HUDEP-2 (cell line): Measurements from ENCODE around the gene ZNF669.
"Not testable (repeated sequence)": the region's sequence is repeated elsewhere in the genome, so short reads cannot be mapped to it uniquely, and the experiment has no call there.

Source experiments
- DNase-seq, 76 experiments: peaks; one replicate each; lab custom pipeline; 2025; ENCODE audit not compliant: unreplicated experiment in 76 of 76; lab: John Stamatoyannopoulos, UW

ZNF669 gene

DNA sequence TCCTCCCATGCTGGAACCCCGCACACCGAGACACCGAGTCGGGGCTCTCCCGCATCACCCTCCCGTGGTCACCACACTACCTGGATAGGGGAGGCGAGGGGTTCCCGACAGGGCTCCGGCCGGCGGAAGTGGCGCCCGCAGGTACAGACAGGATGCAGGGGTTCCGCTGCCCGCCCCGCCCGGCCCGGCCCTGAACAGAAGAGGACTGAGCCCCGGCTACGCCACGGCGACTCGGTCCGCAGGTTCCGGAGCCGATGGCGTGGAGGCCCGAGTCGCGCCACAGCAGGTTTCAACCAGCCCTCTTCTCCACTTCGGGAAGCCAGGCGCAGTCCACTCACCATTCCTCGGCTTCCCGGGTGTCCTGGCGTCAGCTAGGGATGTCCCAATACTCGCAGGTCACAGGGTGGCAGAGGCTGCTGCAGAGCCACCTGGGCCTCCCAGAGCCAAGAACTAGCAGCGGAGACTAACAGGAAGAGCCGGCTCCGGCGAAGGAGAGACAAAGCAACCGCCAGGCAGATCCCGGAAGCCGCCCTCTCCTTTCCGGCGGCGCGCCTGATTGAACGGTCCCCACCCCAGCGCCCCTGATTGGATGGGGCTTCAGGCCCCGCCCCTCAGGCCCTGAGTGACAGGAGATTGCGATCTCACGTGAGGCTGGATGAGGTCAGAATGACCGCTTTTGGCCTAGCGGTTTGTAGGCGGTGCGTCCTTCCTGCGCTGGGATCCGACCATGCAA, at the start of gene ZNF669:
ZNF669 (minus strand) TSS at position 498 of the 733 bp plus-strand sequence; CDS start at position 341, 157 bp downstream.
- peak in 69 of 76 experiments; percentile 17 to 92 (median 82) for DNase-seq

DNA sequence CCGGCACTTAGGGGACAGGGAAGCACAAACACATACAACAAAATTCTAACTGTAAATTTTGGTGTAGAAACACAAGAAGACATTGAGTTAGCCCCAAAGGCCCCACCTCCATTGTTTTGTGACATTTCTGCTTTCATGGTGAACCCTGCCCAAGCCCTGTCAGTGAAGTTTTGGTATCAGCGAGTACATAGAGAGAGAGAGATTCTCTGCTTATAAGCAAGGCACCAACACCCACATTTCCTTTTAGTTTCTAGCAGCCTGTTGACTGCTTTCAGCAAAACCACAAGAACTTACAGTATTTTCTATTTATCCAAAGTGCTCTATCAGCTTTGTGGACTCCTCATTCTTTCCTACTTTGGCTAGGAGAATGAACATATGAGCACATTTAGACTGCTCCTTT, 43.6 kb upstream of the ZNF669 start:
- DNase-seq: no peak

DNA sequence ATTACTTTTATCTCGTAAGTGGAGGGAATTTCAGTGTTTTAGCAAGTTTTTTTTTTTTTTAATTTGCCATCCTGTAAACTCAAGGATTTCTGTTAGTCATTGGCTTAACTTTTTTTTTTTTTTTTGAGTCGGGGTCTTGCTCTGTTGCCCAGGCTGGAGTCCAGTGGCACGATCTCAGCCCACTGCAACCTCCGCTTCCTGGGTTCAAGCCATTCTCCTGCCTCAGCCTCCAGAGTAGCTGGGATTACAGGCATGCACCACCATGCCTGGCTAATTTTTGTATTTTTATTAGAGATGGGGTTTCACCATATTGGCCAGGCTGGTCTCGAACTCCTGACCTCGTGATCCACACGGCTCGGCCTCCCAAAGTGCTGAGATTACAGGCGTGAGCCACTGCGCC, 43.0 kb upstream of the ZNF669 start:
- not testable (repeated sequence) for DNase-seq

DNA sequence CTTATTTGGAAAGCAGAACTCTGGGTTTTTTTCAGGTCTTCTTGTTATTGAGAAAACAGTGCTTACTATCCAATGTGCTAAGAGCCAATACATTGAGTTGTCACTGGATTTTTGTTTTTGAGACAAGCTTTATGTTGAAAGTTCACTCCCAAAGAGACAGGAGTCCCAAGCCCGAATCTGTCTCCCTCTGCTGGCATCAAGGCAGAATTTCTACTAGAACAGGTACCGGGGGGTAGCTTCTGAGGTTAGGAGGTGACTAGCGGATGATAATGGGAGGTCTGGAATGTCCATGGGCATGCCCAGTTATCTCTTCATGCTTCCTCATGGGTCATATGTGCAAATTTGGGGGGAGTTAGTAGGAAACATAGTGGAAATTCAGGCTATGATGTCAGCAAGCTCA, 42.5 kb upstream of the ZNF669 start:
- no peak for DNase-seq

DNA sequence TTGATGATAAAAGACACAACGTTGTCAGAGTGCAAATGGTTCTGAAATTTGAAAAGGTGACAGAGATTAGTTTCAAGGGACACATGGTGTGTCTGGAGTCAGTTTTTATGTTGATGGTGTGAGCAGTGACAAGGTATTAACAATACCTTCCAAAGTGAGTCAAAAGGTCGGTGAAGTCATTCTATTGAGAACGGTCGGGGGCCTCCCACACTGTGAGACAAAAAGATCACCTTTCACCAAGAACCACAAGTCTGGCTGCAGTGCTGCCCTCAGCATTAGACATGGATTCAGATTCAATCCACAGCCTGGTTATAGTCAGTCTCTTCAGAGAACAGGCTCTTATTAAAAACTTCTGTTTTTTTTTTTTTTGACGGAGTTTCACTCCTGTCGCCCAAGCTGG, 41.1 kb upstream of the ZNF669 start:
- DNase-seq: no peak

DNA sequence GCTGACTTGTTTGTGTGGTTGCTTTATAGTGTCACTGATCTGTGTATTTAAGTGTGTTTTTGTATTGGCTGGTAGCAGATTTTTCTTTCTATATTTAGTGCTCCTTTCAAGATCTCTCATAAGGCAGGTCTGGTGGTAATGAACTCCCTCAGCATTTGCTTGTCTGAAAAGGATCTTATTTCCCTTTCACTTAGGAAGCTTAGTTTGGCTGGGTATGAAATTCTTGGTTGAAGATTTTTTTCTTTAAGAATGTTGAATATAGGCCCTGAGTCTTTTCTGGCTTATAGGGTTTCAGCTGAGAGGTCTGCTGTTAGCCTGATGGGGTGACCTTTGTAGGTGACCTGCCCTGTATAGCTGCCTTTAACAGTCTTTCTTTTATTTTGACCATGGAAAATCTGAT, 35.4 kb upstream of the ZNF669 start:
- DNase-seq: not testable (repeated sequence)

DNA sequence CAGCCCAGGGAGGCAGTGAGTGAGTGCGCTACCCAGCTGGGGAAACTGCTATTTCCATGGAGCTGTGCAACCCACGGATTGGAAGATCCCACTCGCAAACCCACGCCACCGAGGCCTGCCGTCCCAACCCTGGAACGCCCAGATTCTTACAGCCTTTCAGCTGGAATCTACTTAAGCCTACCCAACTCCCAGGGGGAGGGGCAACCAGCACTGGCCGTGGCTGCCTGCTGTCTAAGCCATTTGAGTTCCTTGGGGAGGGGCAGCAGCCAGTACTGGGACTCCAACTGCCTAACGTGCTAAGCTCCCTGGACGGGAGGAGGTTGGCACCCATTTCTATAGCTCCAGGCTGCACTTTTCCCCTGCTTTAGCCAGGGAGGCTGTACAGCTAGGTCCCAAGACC, 27.1 kb upstream of the ZNF669 start:
- no peak for DNase-seq

DNA sequence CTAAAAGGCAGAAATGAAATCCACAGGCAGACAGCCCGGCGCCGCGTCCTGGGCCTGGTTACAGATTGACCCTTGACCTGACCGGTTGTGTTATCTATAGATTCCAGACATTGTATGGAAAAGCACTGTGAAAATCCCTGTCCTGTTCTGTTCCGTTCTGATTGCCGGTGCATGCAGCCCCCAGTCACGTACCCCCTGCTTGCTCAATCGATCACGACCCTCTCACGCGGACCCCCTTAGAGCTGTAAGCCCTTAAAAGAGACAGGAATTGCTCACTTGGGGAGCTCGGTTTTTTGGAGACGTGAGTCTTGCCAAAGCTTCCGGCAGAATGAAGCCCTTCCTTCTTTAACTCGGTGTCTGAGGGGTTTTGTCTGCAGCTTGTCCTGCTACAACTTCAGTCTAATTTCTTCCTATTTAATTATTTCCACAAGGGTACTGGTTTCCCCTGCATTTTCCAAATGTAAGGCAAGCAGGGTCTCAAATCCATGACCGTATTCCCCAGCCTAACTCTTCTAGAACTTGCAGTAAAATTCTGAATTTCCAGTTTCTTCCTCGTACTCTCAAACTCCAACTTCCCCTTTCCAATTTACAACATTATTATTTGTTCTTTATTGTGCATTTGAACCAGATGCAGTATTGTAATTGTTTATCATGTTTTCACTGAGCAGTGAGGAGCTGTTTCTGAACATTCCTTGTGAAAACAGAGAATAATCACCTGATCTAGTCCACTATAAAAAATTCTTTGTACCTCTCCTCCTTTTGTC, 23.5 kb upstream of the ZNF669 start:
- DNase-seq: not testable (repeated sequence)

DNA sequence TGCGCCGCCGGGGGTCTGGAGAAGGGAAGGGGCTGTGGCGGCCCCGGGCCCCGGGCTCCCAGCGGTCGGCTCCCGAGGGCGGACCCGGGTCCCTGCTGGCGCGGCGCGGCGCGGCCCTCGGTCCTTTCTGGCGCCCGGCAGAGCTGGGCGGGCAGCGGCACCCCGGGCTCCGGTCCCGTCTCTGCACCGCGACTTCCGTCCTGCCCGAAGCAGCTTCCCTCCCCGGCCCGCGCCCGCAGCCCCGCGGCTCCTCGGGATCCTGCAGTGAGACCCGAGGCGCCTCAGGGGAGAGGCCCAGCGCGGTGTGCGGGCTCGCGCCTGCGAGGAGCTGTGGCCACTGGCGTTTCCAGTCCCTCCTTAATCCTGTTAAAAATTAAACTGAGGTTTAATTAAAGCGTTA, 22.4 kb upstream of the ZNF669 start:
- DNase-seq: not testable (repeated sequence)

DNA sequence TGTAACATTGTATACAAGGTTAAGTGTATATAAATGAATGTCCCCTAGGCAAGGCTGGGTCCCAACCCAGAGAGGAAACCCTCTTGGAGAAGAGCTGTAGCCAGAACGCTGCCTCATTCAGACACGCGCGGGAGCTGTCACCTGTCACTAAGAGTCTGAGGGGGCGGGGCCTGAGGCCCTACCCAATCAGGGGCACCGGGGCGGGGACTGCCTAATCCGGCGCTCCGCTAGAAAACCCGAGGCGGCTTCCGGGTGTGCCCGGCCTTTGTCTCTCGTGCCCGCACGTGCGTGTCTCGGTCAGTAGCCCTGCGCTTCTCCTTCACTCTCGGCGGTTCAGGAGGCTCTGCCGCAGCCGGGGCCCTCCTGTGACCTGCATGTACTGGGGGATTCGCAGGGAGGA, 22.0 kb upstream of the ZNF669 start:
- not testable (repeated sequence) for DNase-seq

DNA sequence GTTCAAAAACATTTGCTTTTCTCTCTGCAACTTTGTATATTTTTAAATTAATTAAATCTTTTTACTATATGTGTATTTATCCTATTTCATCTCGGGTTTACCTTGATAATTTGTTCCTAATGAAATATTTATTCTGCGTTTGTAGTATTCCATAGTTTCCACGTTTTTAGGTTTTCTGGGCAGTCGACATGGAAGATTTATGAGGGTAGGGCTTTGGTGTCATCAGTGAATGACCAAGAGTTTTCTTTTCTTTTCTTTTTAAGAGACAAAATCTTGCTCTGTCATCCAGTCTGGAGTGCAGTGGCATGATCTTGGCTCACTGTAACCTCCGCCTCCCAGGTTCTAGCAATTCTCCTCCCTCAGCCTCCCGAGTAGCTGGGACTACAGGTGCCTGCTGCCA, 17.2 kb upstream of the ZNF669 start:
- no peak for DNase-seq

DNA sequence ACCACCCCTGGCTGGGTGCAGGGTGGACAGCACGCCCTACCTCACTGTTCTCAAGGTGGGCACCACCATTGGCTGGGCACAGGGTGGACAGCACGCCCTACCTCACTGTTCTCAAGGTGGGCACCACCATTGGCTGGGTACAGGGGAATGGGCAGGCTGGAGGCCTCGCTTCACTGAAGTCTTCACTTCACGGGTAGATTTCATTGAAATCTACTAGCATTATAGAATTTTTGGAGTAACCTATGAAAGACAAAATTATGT, 16.2 kb upstream of the ZNF669 start:
- DNase-seq: not testable (repeated sequence)

DNA sequence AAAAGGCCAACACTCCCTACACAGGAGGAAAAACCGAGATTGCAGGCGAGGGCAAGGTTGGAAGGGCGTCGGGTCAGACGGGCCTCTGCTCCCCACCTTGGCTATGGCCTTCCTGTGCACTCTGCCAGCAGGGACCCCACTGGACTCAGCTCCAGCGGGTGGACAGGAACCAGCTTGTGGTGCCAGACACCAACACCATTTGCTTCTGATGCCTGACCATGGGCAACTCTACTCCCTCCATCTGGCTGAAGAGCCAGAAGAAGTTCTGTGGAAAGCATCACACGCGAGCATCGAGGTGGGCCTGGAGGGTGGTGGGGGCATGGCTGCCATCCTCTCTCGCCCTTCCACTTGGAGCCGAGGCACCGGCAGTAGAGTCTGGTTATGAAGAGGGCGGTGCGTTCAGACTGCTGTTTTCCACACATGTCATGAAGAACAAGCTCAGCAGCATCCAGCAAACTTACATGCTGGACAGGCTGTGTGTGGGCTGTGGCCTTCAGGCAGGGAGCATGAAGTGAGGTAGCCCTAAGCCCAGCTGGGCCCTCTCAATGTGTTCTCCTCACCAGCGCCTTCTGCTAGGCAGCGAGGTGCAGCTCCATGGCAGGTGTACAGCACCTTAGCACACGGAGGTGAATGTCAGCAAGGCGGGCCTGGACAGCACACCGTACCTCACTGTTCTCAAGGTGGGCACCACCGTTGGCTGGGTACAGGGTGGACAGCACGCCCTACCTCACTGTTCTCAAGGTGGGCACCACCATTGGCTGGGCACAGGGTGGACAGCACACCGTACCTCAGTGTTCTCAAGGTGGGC, 15.6 kb upstream of the ZNF669 start:
- no peak for DNase-seq

DNA sequence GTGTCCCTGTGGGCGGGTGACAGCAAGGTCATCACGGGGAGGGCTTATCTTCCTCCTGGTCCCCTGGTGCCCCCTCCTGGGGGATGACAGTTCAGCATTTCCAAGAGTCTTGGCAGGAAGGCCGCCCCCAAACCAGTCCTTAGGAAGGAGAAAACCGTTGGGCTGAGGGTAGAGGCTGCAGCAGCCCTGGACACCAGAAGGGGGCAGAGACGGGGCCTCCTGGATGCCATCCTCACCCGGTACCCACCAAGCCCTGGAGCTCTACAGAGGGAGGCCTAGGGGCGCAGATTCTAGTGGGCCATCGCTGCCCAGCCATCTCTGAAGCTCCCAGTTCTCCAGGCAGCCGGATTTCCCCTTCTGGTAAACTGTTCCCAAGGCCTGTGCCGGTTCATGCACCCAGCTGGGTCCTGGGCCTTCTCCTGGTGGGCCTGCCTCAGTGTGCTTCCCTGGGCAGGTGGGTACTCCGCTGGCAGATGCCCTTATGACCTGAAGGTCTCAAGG, 14.8 kb upstream of the ZNF669 start:
- peak in 3 of 76 experiments; percentile 10 to 30 (median 17) for DNase-seq

DNA sequence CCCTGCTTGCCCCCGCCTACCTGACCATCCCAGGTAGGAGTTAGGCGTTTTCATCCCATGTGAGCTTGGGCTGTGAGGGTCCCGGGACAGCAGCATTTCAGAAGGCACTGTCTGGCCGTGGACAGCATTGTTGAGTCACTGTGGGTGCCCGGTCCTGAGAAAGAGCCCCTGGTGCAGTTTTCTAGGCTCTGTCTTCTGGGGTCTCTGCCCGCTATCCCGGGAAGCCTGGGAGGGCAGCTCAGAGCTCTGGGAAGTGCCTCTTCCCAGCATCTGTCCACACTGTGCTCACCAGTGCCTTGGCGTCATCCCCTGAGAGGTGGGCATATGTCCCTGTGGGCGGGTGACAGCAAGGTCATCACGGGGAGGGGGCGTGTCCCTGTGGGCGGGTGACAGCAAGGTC, 11.4 kb upstream of the ZNF669 start:
- no peak for DNase-seq

DNA sequence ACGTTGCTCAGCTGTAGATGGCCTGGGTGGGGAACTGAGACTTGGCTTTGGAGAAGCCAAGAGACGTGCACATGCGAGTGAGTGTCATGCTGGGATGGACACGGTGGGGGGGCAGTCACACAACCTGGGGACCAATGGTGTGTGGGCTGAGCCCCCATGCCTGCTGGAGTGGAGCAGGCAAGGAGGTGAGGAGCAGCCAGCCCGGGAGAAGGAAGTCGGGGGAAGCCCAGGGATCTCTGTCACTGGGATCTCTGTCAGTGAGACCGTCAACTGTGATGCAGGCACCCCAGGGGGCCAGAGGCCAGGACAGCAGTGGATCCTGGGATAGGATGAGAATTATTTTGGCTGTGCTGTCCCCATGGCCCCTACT, 11.0 kb upstream of the ZNF669 start:
- no peak for DNase-seq

DNA sequence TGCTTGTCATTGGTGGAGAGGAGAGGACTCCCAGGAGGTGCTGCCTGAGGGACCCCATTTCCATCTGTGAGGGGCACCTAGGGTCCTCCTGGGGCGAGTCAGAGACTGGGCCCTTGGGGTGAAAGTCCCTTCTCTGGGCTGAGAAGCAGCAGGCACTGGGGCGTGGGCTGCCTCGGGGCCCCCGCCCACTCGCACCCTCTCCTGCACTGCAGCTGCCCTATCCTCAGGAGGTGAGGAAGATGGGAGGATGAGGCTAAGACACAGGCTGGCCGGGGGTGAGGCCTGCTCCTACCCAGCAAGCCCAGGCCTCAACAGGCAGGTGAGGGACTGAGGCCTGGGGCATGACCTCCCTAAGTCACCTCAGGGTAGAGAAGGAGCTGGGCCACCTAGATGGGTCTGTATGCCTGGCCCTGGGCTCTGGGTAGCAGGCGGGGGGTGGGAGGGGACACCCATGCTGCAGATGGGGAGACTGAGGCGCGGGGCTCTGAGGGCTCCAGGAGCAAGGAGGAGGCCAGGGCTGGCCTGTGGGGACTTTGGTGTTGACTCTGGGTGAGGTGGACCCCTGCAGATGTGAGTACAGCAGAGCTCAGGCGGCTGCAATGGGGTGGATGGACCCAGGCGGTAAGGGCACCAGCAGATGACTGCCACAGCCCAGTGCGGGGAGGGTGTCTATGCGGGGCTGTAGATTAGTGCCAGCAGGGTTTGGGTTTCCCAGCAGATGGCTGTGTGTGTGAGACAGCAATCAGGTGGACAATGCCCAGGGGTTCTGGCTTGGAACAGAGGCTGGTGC, 10.4 kb upstream of the ZNF669 start:
- no peak for DNase-seq

DNA sequence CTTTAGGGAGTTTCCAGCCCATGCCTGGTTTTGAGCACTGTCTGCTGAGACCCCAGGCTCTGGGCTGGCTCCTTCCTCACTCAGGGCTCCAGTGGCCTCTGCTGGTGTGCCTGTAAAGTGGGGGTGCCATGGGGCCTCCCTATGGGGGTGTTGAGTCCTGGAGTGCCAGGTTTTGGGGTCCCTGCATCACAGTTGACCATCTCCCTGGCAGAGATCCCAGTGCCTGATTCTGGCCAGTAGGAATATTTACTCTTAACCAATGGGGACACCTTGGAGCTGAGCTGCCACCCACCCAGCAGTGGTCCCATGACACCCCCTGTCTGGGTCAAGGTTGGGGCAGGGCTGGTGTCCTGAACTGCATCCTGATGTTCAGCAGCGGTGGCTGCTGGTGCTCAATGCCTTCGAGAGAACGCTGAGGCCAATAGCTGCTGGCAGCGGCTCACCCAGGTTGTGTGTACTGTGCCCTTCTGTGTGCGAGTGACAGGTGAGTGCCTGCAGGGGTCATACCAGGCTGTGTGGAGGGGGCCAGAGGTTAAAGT, 9.6 kb upstream of the ZNF669 start:
- DNase-seq: no peak

DNA sequence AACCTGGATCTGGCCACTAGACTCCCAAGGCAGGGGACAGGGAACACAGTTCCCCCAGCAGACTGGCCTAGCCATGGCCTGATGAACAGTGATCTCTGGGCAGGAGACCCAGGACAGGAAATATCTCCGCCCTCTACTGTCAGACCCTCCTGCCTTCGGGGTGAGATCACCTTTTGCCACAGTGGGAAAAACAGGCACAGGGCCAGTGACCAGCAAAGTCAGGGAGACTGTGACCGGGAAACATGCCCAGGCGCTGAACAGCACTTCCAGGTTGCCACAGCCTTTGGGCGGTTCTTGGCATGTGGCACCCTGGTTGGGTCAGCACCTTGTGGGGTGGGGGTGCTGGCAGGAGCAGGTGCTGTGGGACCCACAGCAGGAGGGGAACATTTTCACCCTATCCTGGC, 8.9 kb upstream of the ZNF669 start:
- no peak for DNase-seq

DNA sequence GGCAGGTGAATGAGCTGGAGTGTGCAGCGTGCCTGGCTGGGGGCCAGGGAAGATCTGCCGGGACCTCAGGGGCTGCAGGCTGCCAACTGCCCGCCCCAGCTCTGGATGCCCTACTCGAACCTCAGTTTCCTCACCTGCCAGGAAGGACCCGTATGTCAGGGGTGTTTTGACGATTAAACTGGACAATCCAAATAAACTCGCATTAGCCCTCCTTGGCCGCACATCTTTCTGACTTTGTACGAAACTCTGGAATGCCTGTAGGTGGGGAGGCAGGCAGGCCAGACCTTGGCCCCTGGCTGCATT, 8.3 kb upstream of the ZNF669 start:
- DNase-seq: no peak
